ENCODE measurements around the gene STRN4.
"Not testable (repeated sequence)": the region's sequence is repeated elsewhere in the genome, so short reads cannot be mapped to it uniquely, and the experiment has no call there.

STRN4 gene

DNA sequence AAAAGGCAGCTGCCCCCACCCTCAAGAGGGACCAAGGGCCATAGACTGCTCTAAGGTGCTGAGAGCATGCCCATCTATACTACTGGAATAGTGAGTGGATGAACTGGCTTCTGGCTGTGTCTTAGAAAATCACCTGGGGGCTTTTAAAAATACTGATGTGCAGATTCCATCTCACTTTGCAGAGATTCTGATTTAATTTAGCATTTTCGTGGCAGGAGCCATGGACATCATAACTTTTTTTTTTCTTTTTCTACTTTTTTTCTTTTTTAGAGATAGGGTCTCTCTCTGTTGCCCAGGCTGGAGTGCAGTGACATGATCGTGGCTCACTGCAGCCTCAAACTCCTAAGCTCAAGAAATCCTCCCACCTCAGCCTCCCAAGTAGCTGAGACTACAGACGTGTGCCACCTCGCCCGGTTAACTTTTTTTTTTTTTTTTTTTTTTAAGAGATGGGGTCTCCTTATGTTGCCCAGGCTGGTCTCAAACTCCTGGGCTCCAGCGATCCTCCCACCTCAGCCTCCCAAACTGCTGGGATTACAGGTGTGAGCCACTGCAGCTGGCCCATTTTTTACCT lies 33.4 kb downstream of the STRN4 start:
- not testable (repeated sequence) for DNase-seq (ENCODE audit: low read depth)

DNA sequence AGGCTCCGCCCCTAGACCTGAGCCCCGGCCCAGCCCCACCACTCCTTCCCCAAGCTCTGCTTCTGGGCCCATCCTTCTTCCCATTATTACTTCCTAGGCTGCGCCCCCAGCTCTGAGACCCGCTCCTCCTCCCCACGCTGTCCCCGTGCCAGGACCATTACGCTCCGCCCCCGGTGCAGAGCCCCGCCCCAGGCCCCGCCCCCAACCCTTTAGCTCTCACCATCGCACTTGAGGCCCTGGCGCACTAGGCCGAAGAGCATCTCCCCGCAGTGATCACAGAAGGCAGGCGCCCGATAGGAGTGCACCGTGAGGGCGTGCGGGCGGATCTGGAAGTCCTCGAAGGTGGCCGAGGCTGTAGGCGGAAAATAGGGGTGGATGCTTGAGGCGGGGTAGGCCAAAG lies 35.6 kb downstream of the STRN4 start:
- DNase-seq (ENCODE audit: low read depth), result no peak

DNA sequence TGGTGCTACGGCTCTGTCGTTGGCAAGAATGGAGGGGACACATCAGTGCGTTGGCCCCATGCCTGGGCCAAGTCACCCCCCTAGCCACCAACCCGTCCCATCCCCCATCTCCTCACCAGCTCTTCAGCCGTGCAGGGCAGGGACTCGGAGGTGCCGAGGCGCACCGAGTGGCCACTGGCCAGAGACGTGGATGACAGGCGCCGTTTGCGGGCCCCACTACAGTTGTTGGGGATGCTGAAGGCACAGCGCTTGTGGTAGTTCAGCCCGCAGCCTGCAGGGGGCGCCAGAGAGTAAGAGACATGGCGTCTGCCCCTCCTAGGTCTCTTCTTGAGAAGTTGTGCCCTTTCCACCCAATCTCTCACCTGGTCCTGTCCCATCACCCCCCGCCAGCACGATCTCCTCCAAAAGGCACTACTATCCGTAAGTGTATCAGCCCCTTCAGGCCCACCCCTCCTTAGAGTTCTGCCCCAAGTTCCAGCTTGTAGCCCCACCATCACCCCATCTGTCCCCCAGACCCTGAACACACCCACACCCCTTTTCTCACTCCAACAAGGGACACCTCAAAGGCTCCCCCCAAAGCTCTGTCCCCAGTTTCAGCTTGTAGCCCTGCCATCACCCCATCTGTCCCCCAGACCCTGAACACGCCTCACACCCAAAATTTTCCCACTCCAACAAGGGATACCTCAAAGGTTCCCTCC lies 41.7 kb downstream of the STRN4 start:
- DNase-seq (ENCODE audit: low read depth), result peak; percentile 88

DNA sequence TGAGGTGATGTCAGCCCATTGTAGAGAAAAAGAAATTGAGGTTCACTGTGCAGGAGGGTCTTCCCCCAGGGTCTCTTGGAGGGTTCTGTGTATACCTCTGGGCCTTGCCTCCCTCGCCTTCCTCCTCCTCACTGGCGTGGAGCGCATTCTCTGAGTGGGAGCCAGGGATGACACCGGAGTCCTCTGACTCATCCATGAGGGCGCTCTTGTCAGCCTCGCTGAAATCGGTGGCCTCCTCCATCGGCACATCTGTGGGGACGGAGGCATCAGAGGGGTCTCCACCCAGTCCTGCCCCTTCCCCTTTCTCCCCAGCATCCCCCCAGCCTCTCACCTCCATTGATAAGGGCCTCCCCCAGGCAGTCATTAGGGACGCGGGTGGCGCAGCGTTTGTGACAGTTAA lies 45.5 kb downstream of the STRN4 start:
- no peak for DNase-seq (ENCODE audit: low read depth)

DNA sequence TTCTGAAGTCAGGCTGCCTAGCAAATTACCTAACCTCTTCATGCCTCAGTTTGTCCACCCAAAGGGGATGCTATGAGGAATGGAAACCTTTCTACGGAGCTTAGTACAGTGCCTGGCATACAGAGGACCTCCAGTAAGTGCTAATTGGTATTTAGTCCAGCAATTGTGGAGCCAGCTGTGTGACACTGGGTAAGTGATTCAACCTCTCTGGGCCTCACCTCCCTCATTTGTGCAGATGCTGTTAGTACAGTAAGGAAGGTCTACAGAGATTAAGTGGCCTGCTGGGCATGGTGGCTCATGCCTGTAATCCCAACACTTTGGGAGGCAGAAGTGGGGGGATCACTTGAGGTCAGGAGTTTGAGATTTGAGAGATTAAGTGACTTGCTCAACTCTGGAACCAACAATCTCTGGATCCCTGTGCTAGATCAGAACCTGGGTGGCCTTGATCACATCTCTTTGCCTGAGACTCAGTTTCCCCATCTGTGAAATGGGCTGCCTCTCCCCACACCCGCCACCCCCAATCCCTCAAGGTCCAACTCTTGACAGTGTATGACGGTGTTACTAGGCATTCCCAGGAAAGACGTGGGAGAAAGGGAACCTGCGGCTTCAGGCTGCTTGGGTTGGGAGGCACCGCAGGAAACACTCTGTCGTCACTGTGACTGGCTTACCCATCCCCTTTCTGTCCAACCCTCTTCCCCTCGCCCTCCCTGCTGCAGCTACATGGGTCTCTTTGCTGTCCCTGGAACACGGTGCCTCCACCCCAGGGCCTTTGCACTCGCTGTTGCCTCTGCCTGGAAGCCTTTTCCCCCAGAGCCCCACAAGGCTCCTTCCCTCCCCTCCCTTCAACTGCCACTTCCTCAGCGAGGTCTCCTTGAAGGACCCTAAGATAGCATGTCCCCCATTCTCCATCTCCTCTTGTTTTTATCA lies 47.6 kb downstream of the STRN4 start:
- no peak for DNase-seq (ENCODE audit: low read depth)

DNA sequence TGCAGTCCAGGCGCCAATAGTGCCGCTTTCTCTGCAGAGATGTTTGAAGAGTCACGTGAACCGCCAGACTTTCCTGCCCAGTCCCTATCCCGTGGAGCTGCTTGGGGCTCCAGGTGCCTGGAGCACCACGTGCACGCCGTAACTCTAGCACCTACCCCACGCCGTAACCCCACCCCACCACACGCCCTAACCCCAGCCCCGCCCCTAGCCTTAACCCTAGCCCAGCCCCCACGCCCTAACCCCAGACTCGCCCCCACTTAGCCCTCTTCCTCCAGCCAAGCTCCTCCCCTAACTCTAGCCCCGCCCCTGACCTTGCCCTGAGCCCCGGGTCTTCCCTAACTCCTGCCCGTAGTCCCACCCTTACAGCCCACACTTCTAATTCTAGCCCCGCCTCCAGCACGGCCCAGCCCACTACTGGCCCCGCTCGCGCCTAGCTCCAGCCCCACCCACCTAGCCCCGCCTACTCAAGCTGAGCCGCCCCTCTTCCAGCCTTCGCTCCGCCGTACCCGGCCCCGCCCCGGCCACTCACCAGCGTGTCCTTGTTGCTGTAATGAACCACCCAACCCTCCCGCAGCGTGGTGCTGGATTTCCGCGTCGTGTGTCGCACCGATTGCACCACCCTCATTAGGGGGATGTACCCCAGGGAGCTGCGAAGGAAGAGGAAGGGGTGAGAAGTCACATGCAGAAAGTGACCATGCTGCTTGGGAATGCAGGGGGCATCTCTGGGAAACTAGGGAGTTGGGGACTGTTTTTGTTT lies 48.9 kb downstream of the STRN4 start:
- no peak for DNase-seq (ENCODE audit: low read depth)

DNA sequence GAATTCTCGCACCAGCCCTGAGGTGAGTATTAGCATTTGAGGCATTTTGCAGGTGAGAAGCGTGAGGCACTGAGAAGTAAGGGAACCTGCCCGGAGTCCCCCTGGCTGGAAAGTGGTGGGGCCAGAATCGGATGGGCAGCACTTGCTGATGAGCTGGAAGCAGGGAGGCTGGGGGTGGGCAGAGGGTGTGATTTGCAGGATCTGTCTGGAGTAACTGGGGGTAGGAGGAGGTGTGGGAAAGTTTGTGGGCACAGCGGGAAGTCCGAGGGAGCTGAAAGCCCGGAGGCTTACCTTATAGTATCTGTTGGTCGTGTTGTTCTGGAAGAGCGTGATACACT lies 49.4 kb downstream of the STRN4 start:
- no peak for DNase-seq (ENCODE audit: low read depth)

DNA sequence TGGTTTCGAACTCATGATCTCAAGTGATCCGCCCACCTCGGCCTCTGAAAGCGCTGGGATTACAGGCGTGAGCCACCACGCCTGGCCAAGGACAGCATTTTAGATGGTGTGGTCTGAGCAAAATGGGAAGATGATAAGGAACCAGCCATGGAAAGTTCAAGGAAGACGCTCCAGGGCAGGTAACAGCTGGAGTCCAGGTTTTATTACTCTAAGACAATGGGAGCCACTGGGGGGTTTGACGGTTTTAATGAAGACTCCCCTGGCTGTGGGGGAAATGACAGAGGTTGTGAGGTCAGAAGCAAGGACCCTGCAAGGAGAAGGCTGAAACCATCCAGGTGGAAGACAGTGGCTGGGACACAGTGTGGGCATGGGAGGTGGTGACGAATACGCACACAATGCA lies 50.2 kb downstream of the STRN4 start:
- no peak for DNase-seq (ENCODE audit: low read depth)

DNA sequence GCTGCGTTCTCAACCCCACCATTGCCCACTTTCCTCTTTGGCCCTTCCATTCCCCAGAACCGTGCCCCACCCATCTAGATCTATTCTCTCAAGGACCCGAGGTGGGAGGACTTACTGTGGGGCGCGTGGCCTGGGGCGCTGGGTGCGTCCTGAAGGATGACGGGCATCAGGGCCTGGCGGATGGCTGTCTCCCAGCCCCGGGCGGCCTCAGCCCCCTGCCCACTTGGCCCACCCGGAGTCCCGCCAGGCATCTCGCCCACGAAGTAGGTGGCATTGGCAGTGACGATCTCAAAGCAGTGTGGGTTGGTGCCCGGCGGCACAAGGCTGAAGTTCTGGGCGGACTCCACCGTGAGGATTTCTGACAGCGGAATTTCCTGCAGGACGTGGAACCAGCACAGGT lies 52.5 kb downstream of the STRN4 start:
- no peak for DNase-seq (ENCODE audit: low read depth)

DNA sequence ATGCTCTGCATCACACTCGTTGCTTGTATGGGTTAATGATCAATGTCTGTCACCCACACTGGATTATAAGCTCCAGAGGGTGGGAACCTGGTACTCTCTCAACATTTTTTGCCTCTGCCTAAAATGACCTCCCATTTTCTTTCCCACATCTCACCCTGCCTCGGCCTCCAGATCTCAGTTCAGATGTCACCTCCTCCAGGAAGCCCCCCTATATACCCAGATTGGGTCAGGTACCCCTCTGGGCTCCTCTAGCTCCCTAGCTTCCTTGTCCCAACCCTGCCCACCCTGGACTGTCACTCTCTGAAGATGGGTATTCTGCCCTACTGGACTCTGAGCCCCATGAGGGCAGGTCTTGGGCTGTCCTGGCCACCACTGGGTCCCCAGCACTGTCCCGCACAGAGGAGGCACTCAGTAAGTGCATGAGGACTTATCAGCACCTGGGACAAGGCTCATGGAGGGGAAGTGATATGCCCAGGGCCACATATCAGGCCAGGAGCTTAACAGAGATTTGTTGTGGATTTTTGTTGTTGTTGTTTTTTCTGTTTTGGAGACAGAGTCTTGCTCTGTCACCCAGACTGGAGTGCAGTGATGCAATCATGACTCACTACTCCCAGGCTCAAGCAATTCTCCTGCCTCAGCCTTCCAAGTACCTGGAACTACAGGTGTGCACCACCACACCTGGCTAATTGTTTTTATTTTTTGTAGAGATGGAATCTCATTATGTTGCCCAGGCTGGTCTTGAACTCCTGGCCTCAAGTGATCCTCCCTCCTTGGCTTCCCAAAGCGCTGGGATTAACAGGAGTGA lies 53.1 kb downstream of the STRN4 start:
- DNase-seq (ENCODE audit: low read depth), result no peak

DNA sequence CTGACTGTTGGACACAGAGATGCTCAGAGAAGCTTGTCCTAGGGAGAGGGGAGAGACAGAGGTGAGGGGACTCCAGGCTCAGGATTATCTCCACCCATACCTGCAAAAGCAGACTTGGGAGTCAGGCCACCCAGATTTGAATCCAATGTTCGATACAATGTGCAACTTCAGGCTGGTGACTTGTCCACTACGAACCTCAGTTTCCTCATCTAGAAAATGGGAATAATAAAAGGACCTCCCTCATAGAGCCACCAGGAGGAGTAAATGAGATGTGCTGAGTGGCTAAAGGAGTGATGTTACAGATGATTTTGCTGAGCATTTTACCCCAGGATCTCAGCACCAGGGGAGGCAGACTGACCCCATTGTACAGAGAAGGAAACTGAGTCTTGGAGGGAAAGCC lies 54.3 kb downstream of the STRN4 start:
- DNase-seq (ENCODE audit: low read depth), result no peak

DNA sequence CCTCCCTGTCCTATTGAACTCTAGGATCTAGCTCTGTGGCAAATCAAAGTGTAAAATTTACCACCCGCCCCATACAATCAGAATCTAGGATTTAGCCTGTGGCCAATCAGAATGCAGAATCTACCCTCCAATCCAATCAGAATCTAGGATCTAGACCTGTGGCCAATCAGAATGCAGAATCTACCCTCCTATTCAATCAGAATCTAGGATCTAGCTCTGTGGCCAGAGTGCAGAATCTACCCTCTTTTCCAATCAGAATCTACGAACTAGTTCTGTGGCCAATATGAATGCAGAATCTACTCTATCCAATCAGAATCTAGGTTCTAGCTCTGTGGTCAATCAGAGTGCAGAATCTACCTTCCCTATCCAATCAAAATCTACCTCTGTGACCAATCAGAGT lies 55.1 kb downstream of the STRN4 start:
- DNase-seq (ENCODE audit: low read depth), result no peak

DNA sequence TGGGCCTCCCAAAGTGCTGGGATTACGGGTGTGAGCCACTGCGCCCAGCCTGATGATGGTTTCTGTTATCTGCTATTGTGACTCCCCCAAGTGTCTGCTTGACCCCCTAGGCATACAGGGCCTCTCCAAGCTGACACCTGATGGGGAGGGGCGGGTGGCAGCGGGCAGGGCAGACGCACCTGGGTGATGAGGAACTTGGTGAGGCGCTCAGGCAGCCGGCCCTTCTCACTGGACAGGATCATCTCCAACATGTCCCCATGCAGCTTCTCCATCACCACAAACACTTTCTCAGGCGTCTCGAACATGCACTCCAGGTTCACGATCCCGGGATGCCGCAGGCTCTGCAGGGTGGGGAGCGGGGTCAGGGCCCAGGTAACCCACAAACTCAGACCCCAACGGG lies 56.9 kb downstream of the STRN4 start:
- DNase-seq (ENCODE audit: low read depth), result no peak

DNA sequence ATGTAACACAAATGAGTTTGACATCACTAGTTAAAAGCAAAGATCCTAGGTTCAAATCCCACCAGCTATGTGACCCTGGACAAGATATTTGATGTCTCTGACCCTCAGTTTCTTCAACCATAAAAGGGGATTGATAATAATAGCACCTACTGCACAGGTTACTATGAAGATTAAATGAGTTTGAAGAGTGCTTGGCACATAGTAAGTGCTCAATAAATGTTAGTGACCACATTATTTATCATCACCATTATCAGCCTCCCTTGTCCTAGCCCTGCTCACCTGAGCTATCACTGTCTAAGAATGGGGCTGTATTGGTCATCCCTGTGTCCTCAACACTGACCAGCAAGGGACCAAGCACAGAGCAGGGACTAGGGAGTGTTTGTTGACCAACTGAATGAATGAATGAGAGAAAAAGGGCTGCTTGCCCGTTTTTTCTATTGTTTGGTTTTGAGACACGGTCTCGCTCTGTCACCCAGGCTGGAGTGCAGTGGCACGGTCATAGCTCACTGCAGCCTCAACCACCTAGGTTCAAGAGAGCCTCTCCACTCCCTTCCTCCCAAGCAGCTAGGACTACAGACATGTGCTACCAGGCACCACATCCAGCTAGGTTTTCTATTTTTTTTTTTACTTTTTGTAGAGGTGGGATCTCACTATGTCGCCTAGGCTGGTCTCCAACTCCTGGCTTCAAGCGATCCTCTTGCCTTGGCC lies 58.7 kb downstream of the STRN4 start:
- DNase-seq (ENCODE audit: low read depth), result no peak

DNA sequence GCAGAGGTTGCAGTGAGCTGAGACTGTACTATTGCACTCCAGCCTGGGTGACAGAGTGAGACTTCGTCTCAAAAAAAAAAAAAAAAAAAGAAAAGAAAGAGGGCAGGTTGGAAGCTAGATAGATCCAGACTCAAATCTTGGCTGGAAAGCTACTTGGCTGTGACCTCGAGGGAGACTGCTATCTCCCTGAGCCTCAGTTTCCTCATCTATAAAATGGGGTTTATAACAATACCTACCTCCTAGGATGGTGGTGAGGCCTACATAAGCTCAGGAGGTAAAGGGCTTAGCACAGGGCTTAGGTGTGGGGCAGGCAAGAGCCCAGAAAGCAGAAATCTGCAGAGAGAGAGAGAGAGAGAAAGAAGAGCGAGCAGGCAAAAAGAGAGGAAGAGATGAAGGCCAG lies 61.1 kb downstream of the STRN4 start:
- no peak for DNase-seq (ENCODE audit: low read depth)

DNA sequence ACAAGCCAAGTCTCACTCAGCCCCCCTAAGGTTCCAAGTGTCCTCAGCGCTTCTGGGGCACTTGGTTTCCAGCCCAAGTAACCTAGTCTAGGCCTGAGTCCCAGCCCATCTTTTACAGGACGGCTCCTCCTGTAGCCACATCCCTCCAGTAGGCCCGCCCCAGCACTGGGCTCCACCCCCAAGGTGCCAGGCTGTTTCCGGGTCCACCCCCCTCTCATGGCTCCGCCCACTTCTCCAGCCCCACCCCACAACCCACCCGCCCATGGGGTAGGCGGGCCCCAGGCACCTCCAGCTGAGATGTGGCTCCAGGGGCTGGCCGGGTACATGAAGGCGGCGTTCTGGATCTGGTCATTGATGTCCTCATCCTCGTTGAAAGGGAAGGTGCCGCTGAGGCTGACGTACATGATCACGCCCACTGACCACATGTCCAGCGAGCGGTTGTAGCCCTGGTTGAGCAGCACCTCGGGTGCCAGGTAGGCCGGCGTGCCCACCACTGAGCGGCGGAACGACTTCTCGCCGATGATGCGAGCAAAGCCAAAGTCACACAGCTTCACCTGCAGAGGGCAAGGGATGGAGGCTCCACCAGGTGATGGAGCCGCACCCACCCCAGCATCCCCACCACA lies 68.0 kb downstream of the STRN4 start:
- DNase-seq (ENCODE audit: low read depth), result peak; percentile 10

DNA sequence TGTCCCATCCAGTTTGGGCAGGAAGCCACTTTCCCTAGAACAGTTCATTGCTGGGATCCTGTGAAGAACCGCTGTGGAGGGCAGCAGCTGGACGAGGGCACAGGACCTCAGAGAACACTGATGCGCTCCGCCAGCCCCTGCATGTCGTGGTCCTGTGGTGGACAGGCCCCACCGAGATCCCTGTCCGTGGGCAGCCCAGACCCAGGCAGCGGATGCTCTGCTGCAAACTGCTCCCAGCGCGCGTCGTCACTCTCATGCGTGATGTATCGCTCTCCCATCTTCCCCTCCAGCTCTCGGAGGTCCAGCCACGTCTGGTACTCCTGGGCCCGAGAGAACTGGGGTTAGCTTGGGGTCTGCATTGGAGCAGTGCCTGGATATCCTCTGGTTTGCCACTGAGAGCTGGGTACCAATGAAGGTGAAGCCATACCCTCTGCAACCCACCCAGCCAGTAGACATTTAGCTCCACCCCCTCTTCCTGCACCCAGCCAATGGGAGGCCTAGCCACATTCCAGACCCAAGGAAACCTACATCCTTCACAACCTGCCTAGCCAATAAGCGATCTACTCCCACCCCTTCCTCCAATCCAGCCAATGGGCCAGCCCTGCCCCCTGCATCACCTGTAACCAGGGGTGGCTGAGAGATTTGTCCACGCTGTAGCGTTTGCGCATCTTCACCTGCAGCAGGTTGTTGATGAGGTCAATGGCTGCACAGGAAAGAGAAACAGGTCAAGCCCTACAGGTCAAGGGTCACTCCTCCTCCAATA lies 71.7 kb downstream of the STRN4 start:
- no peak for DNase-seq (ENCODE audit: low read depth)

DNA sequence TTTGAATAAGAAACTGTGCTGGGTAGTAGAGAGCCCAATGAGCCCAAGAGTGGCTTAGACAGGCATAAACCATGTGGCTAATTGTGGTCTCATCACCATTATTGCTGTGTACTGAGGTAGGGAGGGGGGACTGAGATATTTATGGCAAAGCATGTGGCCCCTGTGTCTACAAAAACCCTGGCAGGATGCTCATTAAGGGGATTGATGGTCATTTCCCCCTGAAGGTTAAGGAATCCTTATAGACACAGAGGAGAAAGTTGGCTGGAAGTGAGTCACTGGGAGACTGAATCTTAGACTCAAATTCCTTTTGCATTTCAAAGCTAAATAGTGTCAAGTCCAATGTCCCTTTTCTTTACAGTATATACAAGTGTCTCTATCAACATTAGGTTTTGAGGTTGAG lies 75.4 kb downstream of the STRN4 start:
- no peak for DNase-seq (ENCODE audit: low read depth)
